Lower lobe of right lung (tissue), 2 donors: ENCODE results near the gene TNKS2. TPM values are rescaled to one million over a fixed set of nuclear protein-coding genes. Genes with fewer than 3 reads are reported as not detected.

ENCODE experiments used
- ATAC-seq, 2 donors: fragments of 200-7000 bp; cut with Tn5 transposase; one replicate each; pipeline ENCODE4 v1.9.1; 2020 to 2022; ENCODE audit warnings: mild to moderate bottlenecking in 2 of 2, moderate library complexity in 2 of 2
- DNase-seq: peaks from one replicate; pipeline ENCODE4 v3.0.0-alpha.2; 2020
- H3K27ac ChIP-seq: fragments of 200-600 bp; one replicate; pipeline ENCODE4 v1.8.0; 2022
- H3K27me3 ChIP-seq: fragments of 200-600 bp; one replicate; pipeline ENCODE4 v1.8.0; 2022; ENCODE audit warnings: low read depth
- H3K36me3 ChIP-seq: fragments of 200-600 bp; one replicate; pipeline ENCODE4 v1.8.0; 2022; ENCODE audit warnings: mild to moderate bottlenecking
- H3K4me1 ChIP-seq: fragments of 200-600 bp; one replicate; pipeline ENCODE4 v1.8.0; 2022
- H3K4me3 ChIP-seq: fragments of 200-600 bp; one replicate; pipeline ENCODE4 v1.8.0; 2022; ENCODE audit warnings: mild to moderate bottlenecking
- H3K9me3 ChIP-seq: fragments of 200-600 bp; one replicate; pipeline ENCODE4 v1.8.0; 2022
- CTCF ChIP-seq: fragments of 200-600 bp; IDR thresholded peaks from one replicate; pipeline ENCODE4 v1.8.0; 2022; ENCODE audit warnings: antibody characterized with exemption, mild to moderate bottlenecking
- intact Hi-C: fragments of 100-400 bp; cut with DNase I; formaldehyde crosslinking; loops from one replicate; pipeline ENCODE4 v1.11.0; 2022
- total RNA-seq: library from RNA; stranded (reverse); fragmentation: NEBNext Ultra II Directional; extraction: Animal tissue kit (Norgen Biotek cat#: 25700); gene quantifications from one replicate; pipeline ENCODE4 v1.2.1, GENCODE V29; 2021
- donor health status: DM: no; HTN: yes; CAD: no; lungs with severe emphysema.

Gene TNKS2
- total RNA-seq, 1 donor from 2014 or later: 42.8 TPM

- Histone ChIP-seq H3K27ac (no peak overlapping the region), H3K9me3 (no peaks in the 10 kb centered on the region), H3K4me3 (no peak overlapping the region), H3K4me1 (peaks cover 5% of the 10 kb centered on the region), H3K27me3 (no peaks in the 10 kb centered on the region), H3K36me3 (peaks cover 57% of the 10 kb centered on the region)
- intact Hi-C loops: no loop called here
- ATAC-seq (no peak), DNase-seq (no peak)
- no peak for TF ChIP-seq CTCF
These were observed 15.0 kb downstream of the TNKS2 start for GRCh38 chr10:91813251-91813650.

GRCh38 chr10:91816981-91817380 is 18.8 kb downstream of the TNKS2 start:
- peaks cover 95% of the 10 kb centered on the region for H3K36me3 ChIP-seq
- no peak for TF ChIP-seq CTCF

GRCh38 chr10:91820144-91820543 is 21.9 kb downstream of the TNKS2 start:
- no peak for TF ChIP-seq CTCF
- Histone ChIP-seq H3K27me3 (no peaks in the 10 kb centered on the region), H3K36me3 (peaks cover 100% of the 10 kb centered on the region), H3K4me1 (peaks cover 5% of the 10 kb centered on the region), H3K27ac (no peak overlapping the region), H3K4me3 (no peak overlapping the region), H3K9me3 (no peaks in the 10 kb centered on the region)
- DNase-seq: no peak
- ATAC-seq: no peak
- intact Hi-C loops: no loop called here

More at GRCh38 chr10:91816981-91817380, 18.8 kb downstream of the TNKS2 start:
- ATAC-seq: no peak
- Histone ChIP-seq H3K4me3 (no peak overlapping the region), H3K4me1 (peaks cover 5% of the 10 kb centered on the region), H3K9me3 (no peaks in the 10 kb centered on the region), H3K27ac (no peak overlapping the region), H3K27me3 (no peaks in the 10 kb centered on the region)
- no peak for DNase-seq
- intact Hi-C loops: no loop called here

- intact Hi-C loops: no loop called here
- Histone ChIP-seq H3K27ac (no peak overlapping the region), H3K27me3 (no peaks in the 10 kb centered on the region), H3K9me3 (no peaks in the 10 kb centered on the region), H3K4me1 (no peaks in the 10 kb centered on the region), H3K36me3 (peaks cover 100% of the 10 kb centered on the region), H3K4me3 (no peak overlapping the region)
- ATAC-seq (no peak), DNase-seq (no peak)
- TF ChIP-seq CTCF: no peak
These were observed 25.9 kb downstream of the TNKS2 start for GRCh38 chr10:91824076-91824475.

- no peak overlapping the region for H3K4me3 ChIP-seq
- H3K36me3 ChIP-seq: peaks cover 100% of the 10 kb centered on the region
- intact Hi-C loops: no loop called here
- TF ChIP-seq CTCF: no peak
- DNase-seq (no peak), ATAC-seq (no peak)
- no peak overlapping the region for H3K27ac ChIP-seq
- no peaks in the 10 kb centered on the region for H3K9me3 ChIP-seq
- no peaks in the 10 kb centered on the region for H3K4me1 ChIP-seq
- H3K27me3 ChIP-seq: no peaks in the 10 kb centered on the region
These were observed 31.0 kb downstream of the TNKS2 start for GRCh38 chr10:91829268-91829667.

- Histone ChIP-seq H3K4me1 (no peaks in the 10 kb centered on the region), H3K27me3 (no peaks in the 10 kb centered on the region), H3K36me3 (peaks cover 98% of the 10 kb centered on the region), H3K4me3 (no peak overlapping the region), H3K9me3 (no peaks in the 10 kb centered on the region), H3K27ac (no peak overlapping the region)
- ATAC-seq: no peak
- no peak for DNase-seq
- intact Hi-C loops: no loop called here
- no peak for TF ChIP-seq CTCF
These were observed 40.0 kb downstream of the TNKS2 start for GRCh38 chr10:91838199-91838598.
